DMS79 (cell line): ENCODE measurements around the gene SPDL1.
"Not testable (repeated sequence)": the region's sequence is repeated elsewhere in the genome, so short reads cannot be mapped to it uniquely, and the experiment has no call there.

Experiments
- DNase-seq: peaks from one replicate; lab custom pipeline; 2025; lab: John Stamatoyannopoulos, UW

SPDL1 gene

DNA sequence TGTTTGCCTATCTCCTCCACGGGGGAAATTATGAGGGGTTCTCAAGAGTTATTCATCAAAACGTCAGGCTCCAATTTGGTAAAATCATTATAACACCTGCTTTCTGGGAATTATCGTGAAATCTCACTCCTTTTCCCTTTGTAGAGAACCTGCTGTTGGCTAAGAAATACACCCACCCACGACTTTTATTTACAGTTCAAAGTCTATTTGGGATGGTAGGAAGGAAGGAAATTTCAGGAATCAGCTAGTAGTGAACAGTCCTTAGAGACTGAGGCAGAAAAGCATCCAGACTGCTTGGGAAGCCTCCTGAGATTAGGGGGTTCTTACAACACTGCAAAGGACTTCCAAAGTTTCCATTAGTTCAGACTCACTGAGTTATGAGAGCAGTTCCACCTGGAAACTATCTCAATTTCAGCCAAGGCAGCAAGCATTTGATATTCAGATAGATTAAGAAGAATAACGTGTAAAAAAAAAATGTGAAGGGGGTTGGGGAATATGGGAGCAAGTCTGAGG lies 9.4 kb upstream of the SPDL1 start:
- DNase-seq: no peak

DNA sequence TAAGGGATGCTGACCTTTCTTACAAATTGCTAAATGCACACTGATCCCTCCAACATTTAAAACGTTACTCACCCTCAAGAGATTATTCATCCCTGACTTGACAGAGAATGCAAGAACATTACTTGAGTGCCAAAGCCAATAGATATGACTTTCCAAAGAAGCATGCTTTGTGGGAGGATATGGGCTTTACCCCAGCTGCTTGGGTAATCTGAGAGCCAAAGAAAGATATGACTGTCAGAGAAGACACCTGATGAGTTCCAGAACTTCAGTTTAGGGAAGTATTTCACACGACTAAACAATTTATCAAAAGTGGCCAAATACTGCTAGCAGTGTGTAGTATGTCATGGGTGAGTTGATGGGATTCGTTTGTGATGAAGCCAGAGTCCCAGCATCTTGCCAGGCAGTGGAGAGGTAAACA lies 7.4 kb upstream of the SPDL1 start:
- no peak for DNase-seq

DNA sequence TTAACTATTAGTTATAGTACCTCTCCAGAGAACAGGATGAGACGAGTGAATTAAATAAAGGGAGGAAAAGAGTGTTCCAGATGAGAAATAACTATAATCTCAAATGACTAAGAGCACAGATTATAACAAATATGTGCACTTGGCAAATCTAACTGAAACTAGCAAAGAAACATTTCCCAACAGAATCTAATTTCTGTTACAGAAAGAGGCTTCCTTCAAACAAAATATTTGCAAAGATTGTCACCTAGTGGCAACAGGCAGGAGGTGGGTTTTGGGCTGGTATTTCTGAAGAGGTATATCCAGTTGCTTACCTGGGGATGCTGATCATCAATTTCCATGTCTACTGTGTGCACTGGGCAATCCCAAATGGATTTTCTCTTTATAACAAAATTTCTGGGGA lies 5.6 kb upstream of the SPDL1 start:
- no peak for DNase-seq

DNA sequence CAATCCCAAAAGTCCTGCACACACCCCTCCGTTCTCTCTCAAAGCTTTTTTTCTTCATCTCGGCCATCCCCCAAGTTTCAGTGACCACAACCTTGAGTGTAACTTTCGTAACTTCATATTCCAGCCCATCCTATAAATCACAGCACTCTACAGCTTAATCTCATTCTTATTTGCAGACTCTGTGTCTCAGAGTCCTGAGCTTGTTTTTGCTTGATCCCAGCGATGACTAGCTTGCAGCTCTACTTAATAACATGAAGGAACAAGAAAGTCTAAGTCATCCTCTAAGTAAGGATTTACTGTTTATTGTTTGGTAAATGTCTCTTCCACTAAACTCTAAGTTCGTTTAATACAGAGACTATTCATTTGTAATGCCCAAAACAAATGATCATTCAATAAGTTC lies 2.6 kb upstream of the SPDL1 start:
- DNase-seq: no peak

DNA sequence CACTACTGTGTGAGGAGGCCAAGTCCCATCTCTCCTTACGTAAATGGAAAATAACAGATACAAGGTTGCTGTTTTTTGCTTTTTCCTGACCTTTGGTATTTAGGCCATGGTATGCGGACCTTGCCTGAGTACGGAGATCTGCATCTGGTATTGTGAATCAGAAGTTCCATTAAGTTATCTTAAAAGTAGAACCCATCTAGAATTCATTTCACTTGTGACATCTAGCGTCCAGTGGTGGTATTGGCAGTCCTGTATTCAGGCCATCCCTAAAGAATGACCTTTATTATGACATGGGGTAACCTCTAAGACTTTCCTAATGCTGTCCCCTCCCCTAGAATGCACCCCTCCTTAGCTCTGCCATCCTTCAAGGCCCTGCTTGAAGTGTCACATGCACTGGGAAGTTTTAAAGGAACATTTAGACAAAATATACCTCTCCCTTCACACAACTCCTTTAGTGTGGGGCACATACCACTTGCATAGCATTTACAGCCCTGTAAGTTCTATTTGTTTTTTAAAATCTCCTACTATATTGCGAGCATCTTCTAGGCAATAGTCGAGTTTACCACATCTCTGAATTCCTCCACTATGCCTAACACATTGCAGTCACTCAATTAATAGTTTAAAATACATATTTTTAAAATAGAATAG lies 1.9 kb upstream of the SPDL1 start:
- DNase-seq: peak; percentile 2

DNA sequence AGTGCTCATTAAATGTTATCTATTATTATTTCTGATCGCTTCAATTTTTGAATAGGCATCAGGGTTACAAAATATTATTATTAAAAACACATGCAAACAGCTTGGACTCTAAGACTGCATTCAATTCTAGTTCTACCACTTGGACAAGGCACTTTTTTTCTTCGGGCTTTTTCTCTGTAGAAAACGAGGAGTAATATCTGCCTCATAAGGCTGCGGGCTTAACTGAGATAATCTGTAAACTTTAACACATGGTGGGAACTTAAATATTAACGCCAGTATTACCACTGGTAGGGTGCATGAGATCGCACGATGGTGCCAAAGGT lies 511 bp upstream of the SPDL1 start:
- DNase-seq: no peak

DNA sequence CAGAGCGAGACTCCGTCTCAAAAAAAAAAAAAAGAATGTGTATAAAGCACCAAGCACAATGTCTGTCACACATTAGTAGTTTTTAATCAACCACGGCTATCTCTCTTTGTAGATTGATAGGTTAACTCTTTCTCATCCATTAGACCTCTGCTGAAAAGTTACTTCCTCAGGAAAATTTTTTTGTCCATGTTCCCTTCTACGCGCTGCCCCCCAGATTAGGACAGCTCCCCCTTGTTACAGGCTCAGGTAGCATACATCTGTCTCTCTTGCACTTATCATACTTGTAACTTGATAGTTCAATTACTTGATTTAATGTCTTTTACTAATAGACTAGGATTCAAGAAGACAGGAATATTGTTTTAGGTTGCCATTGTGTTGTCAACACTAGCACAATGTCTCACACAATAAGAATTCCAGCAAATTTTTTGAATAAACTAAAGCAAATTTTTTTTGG lies 1.5 kb downstream of the SPDL1 start:
- DNase-seq: no peak

DNA sequence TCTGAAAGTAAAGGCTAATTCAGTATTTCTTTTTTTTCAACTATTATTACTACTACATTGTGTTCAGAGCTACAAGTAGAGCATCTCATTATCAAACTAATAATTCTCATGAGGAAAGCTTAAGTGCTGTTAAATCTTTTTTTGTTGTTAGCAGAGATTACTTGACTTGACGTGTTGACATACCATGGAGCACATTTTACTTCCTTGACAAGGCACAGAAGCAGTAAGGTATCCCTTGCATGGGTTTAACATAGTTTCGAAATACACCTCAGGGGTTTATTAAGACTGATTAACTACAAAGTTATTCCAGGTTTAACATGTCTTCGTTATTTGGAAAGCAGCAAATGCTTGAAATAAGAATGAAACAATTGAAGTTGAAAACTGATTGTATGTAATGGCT lies 7.0 kb downstream of the SPDL1 start:
- no peak for DNase-seq

DNA sequence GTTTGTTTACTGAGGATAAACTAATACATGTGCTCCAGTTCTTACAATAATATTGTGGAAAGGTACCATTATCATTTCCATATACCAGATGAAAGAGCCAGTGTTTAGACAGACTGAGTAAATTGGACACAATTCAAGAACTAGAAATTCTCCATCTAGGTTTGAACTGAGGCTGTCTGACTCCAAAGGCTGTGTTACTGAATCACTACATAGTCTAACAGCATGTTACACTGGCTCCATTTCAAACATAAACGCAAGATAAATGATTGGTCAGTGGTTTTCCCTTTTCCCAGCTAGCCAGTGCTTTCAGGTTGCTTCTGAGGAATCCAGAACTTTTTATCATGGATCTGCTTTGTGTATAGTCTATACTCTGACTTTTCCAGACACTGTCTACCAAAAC lies 8.1 kb downstream of the SPDL1 start:
- no peak for DNase-seq

DNA sequence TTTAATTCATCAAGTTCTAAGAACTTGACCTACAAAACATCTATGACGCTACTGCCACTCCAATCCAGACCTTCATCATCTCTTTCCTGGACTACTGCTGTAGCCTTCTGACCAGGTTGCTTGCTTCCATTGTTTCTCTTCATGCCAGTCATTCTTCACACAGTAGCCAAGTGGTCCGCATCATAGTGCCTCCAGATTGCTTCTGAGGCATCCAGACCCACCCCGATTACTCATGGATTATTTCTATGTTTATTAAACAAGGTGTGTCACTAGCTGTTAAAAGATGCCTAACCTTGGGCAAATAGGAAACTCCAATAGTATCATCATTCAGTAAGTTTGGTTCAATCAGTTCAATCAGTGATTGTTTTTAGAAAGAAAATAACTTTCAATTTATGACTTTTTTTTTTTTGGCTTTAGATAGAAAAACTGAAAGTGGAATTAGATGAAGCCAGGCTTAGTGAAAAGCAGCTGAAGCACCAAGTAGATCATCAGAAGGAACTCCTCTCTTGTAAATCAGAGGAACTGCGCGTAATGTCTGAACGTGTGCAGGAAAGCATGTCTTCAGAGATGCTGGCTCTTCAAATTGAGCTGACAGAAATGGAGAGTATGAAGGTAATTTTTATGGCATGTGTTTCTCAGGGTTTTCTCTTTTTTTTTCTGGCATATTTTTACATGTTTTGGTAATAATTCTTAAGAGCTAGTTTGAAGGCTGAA lies 9.5 kb downstream of the SPDL1 start:
- DNase-seq: no peak

DNA sequence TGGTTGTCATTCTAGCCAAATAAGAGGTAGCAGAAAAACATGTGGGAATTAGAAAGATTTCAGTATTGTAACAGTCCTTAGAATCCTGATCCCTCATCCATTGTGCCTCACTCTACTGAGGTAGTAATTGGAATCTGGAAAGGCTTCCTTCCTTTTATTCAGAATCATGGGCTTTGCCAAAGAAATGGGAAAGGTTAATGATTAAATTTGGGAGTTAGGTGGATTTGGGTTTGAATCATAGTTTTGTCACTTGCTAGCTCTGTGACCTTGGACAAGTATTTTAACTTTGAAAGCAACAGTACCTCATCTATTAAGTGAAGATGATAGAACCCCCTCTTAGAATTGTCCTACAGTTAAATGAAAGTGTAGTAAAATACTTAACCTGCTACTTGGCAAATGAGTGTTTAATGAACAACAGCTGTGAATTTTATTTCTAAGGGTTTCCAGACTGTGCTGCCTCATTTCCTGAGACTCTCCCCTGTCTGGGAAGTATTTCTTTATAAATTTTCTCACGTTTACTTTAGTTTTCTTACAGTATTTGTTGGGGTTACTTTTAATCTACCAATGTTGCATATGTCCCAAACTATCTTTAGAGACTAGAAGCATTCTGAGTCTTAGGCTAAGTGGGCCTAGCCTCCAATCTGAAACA lies 11.7 kb downstream of the SPDL1 start:
- DNase-seq: no peak

DNA sequence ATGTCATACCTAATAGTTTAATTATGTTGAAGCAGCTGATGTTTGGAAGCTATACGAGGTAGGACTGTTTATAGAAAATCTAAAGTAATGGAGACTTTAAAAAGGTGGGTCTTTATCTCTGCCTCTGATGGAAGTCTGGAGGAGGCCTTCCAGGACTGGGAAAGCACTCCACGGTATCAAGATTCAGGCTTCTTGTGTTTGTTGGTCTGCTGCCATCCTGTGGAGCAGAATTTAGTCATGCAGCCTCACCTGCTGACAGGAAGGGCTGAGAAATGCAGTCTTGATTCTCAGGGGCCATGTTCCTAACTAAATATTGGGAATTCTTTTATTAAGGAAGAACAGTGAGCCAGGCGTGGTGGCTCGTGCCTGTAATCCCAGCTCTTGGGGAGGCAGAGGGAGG lies 15.9 kb downstream of the SPDL1 start:
- DNase-seq: no peak

DNA sequence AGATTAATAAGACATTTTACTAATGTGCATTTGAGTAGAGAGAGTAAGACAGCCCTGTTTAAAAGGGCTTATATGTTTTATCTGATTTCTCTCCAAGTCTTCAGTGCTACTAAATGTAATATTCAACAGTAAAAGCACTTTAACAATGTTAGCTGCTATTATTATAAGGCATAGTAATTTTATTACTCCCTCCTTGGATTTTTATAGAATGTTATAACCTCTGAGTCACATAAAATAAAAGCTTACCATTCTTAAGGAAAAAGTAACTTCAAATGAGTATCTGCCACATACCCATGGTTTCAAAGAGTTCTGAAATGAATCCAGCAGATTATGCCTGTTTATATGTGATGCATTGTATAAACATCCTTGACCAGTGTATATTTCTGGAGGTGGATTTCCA lies 19.0 kb downstream of the SPDL1 start:
- no peak for DNase-seq

DNA sequence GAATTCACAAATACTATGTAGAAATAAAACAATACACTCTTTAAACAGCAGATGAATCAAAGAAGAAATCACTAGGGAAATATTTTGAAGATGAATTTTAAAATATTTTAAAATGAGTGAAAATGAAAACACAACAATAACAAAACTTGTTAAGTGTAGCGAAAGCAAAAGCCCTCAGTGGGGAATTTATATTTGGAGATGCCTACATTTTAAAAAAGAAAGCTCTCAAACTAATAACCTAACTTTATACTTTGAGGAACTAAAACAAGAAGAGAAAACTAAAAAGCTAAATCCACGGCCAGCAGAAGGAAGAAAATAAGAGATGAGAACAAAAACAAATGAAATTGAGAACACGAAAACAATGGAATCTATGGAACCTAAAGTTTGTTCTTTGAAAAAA lies 22.7 kb downstream of the SPDL1 start:
- no peak for DNase-seq

DNA sequence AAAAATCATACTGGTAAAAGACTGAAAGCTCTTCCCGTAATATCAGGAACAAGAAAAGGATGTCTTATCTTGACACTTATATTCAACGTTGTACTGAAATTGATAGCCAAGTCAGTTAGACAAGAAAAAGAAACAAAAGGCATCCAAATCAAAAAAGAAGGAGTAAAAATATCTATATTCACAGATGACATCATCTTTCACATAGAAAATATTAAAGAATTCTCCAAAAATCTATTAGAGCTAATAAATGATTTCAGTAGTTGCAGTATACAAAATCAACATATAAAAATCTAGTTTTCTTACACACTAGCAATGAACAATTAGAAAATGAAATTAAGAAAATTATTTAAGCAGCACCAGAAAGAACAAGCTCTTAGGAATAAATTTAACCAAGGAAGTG lies 24.3 kb downstream of the SPDL1 start:
- no peak for DNase-seq

DNA sequence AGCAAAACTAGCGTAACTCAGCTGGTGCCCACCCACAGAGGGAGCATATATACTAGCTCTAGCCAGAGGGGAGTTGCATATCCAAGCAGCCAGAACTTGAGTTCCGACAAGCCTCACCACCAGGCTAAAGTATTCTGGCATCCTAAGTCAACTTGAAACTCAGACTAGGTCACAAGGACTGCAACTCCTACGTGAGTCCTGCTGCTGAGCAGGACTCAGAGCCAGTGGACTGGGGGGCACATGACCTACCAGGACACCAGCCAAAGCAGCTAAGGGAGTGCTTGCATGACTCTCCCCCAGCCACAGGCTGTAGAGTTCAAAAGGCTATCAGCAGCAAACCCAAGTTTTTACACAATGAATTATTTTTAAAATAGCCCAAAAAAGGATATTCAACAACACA lies 26.1 kb downstream of the SPDL1 start:
- DNase-seq: no peak

DNA sequence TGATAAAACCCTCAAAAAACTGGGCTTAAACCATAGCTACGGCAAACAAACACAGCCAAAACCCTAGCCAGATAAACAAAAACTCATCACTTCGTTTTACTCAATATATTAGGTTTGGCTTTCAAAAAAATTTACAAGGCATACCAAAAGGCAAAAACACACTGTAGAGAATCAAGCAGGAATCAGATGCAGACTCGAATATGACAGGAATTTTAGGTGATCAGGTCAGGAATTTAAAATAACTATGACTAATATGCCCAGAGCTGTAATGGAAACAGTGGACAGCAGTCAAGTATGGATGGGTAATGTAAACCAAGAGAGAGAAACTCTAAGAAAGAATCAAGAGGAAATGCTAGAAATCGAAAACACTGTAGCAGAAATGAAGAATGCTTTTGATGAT lies 27.0 kb downstream of the SPDL1 start:
- DNase-seq: no peak

DNA sequence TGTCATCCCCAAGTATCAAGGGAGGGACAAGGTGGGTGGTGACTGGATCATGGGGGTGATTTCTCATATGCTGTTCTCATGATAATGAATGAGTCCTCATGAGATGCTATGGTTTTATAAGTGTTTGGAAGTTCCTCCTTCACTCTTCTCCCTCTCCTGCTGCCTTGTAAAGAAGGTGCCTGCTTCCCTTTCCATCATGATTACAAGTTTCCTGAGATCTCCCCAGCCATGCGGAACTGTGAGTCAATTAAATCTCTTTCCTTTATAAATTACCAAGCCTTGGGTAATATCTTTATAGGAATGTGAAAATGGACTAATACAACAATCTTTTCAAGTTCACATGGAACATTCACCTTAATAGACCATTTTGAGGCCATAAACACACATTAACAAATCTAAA lies 32.0 kb downstream of the SPDL1 start:
- no peak for DNase-seq

DNA sequence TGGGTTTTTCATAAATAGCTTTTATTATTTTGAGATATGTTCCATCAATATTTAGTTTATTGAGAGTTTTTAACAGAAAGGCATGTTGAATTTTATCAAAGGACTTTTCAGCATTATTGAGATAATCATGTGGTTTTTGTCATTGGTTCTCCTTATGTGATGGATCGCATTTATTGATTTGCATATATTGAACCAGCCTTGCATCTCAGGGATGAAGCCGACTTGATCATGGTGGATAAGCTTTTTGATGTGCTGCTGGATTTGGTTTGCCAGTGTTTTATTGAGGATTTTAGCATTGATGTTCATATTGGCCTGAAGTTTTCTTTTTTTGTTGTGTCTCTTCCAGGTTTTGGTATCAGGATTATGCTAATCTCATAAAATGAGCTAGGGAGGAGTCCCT lies 40.7 kb downstream of the SPDL1 start:
- not testable (repeated sequence) for DNase-seq

DNA sequence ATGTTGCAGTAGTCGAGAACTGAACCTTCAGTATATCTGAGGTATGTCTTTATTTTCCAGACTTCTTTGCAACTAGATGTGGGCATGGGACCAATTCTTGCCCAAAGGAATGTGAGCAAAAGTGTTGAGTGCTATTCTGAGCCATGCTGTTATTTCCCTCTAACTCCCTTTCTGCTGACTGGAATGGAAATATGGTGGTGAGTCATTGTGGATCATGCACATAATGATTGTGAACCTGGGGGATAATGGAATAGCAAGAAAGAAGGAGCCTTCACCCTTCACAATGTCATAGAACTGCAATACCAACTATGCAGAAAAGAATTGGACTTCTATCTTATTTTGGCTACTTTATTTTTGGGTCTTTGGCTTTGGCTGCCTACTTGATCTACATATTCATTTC lies 43.2 kb downstream of the SPDL1 start:
- DNase-seq: no peak

DNA sequence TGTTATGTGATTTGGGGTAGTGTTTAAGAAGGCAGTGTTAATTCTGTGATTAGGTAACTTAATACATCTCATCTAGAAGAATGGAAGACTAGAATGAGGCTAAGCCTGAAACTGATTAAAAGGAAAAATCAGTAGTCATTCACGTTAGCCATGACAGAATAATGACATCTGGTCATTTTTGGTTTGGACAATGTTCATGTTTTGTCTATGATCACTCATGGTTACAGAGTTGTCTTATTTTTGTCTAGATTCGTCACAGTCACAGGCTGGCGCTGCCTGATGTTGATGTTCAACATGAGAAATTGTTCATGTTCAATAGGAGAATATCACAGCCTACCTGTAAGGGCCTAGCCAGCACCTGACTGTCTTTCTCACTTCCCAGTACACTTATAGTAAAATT lies 44.0 kb downstream of the SPDL1 start:
- no peak for DNase-seq

DNA sequence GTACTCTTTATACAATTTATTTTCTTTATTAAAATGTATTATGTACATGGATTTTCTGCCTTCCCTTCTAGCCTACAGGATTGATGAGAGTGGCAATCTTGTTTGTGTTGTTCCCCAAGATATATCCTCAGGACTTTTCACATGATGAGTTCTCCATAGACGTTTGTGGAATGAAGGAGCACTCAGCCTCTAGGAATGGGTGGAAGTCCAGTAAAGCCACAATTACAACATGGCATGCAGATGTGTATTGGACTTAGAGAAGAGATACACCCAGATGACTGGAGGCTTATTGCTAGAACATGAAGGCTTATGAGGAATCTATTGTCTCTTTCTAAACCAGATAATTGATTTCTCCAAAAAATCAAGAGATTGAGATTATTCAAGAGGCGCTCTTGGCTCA lies 45.3 kb downstream of the SPDL1 start:
- DNase-seq: no peak

DNA sequence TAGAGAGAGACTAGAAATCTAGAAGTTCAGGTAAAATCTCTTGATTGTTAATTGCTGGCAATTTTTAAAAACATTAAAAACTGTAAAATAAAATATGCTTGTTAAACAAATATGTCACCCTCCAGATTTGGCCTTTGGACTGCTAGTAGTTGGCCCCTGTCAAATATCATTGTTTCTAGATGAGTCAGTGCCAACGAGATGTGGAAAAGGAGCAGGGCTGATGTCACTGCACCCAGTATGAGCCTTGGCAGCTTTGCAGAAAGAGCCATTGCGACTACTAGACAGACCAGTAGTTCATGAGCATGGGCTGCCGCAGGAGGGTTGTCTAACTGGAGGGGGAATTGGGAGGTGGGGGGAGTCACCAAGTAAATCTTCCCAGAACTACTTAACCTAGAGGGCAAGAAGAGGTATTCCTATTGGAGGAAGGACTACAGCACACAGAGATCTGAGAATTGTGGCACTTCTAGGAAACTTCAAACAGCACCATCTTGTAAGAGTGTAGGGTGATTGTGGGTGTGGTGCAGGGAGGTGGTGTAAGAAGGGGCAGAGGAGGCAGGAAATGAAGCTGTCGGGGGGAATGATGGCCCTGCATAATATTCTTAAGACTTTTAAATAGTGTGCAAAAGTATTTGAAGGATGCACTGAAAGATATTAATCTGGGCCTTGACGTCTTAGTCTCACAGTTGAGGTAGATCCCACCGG lies 46.4 kb downstream of the SPDL1 start:
- no peak for DNase-seq
